GM21619 (cell line): ENCODE results near the gene RNU5B-1.
"Not testable (repeated sequence)": the region's sequence is repeated elsewhere in the genome, so short reads cannot be mapped to it uniquely, and the experiment has no call there.

ENCODE experiments used
- ATAC-seq: cut with Tn5 transposase; IDR thresholded peaks from one replicate; pipeline ENCODE4 v1.9.1; 2021; ENCODE audit not compliant: unreplicated experiment

RNU5B-1 gene

DNA sequence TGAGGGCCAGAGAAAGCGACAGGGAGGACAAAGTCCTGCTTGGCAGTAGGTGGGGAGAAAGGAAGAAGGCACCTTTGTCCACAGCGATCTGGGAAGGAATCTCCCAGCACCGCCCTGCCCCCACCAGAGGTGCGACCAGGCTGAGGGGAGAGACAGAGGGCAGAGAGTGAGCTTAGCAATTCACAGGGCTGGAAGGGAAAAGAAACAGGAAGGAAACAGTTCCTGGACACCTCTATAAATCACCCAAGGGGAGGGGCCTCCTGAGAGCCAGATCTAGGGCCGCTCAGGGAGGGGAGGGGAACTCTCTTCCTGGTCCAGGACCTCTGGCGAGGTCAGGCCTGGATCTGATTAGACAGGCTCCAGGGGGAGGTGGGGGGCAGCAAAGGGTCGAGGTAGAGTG, 35.4 kb downstream of the RNU5B-1 start:
- ATAC-seq: no peak

DNA sequence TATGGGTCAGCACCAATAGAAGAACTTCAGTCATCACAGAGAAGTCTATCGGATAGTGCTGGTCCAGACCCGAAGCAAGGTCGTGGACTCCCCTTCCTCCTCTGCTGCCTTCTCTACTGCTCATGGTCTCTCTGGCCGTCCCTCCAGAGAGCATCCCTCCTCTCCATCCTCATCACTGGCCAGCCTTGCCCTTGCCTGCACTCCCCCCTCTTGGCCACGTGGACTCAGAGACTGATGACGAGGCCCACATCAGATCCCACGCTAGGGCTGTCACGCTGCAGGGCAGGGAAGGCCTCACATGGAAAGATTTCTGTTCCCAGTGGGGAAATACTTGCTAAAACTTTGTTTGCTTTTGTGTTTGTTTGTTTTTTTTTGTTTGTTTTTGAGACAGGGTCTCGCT, 38.0 kb downstream of the RNU5B-1 start:
- ATAC-seq: no peak

DNA sequence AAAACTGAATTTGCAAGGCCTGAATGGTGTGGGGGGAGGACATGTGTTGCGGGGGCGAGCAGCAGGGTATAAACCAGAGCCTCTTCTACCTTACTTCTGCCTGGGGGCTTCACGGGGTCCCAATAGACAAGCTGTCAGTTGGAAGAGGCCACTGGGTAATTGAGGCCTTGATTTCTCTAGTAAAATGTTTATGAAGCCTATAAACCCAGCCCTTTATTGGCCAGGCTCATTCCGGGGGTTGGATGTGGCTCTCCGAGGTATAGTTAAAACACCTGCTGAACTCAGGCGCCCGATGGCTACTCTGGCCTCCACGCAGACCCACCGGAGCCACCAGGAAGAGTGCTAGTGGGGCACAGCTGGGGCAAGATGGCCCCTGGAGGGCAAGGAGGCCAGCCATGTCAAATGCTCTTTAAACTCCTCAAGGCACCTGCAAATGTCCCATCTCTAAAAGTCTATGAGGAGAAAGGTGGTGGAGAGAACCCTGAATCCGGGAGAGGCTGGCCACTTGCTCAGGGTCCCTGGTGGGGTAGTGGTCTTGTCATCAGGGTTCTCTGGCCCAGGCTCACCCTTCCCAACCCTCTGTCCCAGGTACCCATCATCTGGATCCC, 39.0 kb downstream of the RNU5B-1 start:
- ATAC-seq: no peak

DNA sequence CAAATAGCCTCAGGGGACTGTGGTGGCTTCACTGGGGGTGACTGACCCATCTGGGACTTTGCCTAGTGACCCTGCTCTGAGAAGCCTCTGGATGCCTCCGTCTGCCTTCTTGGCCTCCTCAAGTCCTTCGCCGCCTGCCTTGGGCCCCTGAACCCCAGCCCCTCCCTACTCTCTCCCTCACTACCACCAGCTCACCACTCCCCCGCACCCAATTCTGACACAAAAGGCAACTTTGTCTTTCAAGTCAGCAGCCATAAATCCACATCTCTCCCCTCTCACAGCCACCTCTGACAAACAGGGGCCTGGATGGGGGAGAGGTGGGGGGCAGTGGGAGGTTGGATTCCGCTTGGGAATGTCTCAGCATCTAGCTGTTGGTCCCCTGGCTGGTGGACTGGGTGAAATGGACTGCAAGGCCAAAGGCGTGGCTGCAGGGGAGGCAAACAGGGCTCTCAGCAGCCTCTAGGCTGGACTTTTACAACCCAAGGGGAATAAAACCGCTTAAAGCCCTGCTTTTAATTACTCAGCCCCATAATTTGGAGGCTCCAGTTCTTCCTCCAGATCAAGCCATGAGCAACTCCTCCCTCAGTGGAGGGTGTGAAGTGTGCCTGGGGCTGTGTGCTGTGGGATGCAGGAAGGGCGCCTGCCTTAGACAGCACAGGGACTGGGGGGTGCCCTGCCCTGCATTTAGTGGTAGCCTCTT, 39.9 kb downstream of the RNU5B-1 start:
- ATAC-seq: no peak

DNA sequence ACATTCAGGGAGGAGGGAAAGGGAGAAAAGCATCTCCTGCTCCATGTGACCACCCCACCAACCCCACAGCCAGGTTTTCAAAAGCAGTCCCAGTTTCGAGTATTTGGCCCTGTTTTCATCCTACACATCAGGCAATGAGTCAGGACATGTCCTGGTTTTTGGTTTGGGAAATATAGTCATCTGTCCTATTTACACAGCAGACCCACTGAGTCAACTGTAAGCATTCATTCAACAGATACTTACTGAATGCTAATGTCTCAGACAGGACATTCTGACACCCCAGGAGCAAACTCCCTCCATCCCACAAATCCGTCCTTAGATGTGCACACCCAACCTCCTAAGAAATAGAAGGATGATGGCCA, 40.4 kb downstream of the RNU5B-1 start:
- no peak for ATAC-seq

DNA sequence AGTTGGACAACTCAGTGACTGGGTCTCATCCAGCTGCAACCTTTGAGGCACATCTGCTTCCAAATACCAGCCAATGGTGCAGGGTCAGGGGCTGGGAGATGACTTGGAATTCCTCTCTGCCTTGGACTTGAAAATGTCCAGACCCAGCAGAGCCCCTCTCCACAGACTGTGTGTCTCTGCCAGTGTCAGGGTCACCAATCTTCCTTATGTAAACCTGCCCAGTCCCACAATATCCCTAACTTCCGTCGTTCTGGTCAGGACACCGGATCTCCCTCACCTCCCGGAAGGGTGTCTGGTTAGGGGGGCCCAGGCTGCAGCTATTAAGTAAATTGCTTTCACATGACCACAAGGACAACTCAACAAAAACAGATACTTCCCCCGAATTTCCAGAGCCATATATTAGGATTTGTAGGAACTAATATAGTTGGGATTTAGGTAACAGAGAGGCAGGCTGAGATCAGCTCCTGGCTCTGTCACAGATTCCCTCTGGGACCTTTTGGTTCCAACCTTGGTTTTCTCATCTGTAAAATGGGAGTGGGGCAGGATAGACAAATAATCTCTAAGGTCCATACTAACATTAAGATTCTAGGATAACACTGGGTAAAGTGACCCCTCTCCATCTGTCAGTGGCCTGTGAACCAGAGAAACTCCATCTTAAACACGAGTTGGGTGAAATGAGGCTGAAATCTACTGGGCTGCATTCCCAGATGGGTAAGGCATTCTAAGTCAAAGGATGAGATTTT, 42.5 kb downstream of the RNU5B-1 start:
- no peak for ATAC-seq

DNA sequence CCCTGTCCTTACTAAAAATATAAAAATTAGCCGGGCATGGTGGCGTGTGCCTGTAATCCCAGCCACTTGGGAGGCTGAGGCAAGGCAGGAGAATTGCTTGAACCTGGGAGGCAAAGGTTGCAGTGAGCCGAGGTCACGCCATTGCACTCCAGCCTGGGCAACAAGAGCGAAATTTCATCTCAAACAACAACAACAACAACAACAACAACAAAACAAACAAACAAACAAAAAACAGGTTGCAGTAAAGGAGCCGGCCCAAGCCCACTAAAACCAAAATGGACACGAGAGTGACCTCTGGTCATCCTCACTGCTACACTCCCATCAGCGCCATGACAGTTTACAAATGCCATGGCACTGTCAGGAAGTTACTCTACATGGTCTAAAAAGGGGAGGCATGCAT, 43.3 kb downstream of the RNU5B-1 start:
- not testable (repeated sequence) for ATAC-seq

DNA sequence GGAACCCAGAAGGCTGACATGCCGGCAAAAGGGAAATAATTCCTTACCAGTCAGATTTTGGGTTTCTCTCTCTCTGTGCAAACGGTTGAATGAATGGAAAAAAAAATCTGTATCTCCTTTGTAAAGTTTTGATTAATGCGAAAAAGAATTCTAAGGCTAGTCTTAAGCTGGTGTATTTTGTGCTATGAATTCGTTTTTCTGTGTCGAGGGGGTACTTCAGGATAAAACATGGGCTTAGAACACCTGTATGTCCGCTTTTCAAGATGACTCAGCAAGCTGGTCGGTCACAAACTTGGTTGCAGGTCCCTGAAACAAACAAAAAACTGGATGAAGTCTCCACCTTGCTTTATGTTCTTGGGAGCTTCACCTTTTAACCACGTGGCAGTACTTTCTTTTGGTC, 44.9 kb downstream of the RNU5B-1 start:
- ATAC-seq: no peak

DNA sequence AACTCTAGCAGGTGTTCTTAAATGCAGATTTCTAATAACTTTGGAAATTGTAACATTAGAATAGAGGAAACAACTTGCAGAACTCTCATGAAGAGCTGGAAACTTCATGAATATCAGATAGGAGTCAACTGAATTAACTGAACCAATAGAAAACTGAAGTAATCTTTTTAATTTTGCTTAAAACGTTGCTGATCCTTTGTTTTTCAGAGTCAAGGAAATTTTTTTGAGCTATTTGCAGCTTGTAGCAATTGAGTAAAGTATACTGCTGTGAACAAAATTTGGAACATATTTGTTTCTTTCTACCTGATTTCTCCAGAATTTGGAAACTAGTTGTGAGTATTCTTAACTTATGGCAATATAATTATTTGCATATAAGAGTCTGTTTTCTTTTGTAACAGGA, 47.5 kb downstream of the RNU5B-1 start:
- not testable (repeated sequence) for ATAC-seq
